Muscle layer of colon (tissue), 2 donors: Measurements from ENCODE around the gene SGPL1.

Experiments
- H3K27ac ChIP-seq: one replicate; pipeline ENCODE4 v1.7.0; 2013; ENCODE audit warnings: low read depth, mild to moderate bottlenecking, low read length, moderate library complexity
- H3K27me3 ChIP-seq, 2 donors: one replicate each; pipeline ENCODE4 v1.7.0; 2013; ENCODE audit warnings: low read length in 2 of 2, mild to moderate bottlenecking in 2 of 2; ENCODE audit not compliant: insufficient read depth in 2 of 2, control insufficient read depth in 1 of 2
- H3K36me3 ChIP-seq: one replicate; pipeline ENCODE4 v1.7.0; 2013; ENCODE audit warnings: mild to moderate bottlenecking, low read length; ENCODE audit not compliant: insufficient read depth
- H3K4me1 ChIP-seq: one replicate; pipeline ENCODE4 v1.7.0; 2013; ENCODE audit warnings: mild to moderate bottlenecking, low read length; ENCODE audit not compliant: insufficient read depth
- H3K4me3 ChIP-seq, 2 donors: one replicate each; pipeline ENCODE4 v1.7.0; 2013; ENCODE audit warnings: low read length in 2 of 2, low read depth in 1 of 2, mild to moderate bottlenecking in 1 of 2, moderate library complexity in 1 of 2
- H3K9ac ChIP-seq: one replicate; pipeline ENCODE4 v1.7.0; 2013; ENCODE audit warnings: low read length
- H3K9me3 ChIP-seq: one replicate; pipeline ENCODE4 v1.7.0; 2013; ENCODE audit warnings: mild to moderate bottlenecking, low read length
- donor health status: abdominal sarcoma.
- donor health status: Adenocarcinoma of cecum.

SGPL1 gene

GRCh38 chr10:70834441-70835151, 18.8 kb downstream of the SGPL1 start:
- Histone ChIP-seq H3K9ac (no peak overlapping the region), H3K36me3 (no peaks in the 10 kb centered on the region), H3K4me1 (peaks cover 5% of the 10 kb centered on the region), H3K9me3 (no peaks in the 10 kb centered on the region), H3K27me3 (no peaks in the 10 kb centered on the region), H3K27ac (no peak overlapping the region), H3K4me3 (no peak overlapping the region)

GRCh38 chr10:70836319-70836718, 20.6 kb downstream of the SGPL1 start:
- H3K4me1 ChIP-seq, result peaks cover 5% of the 10 kb centered on the region
- H3K9me3 ChIP-seq, result no peaks in the 10 kb centered on the region
- H3K27ac ChIP-seq, result no peak overlapping the region
- H3K36me3 ChIP-seq, result no peaks in the 10 kb centered on the region
- H3K27me3 ChIP-seq, result no peaks in the 10 kb centered on the region
- H3K4me3 ChIP-seq, result no peak overlapping the region
- H3K9ac ChIP-seq, result no peak overlapping the region

GRCh38 chr10:70837660-70838059, 21.9 kb downstream of the SGPL1 start:
- Histone ChIP-seq H3K4me1 (peaks cover 5% of the 10 kb centered on the region), H3K9me3 (no peaks in the 10 kb centered on the region), H3K27me3 (no peaks in the 10 kb centered on the region), H3K27ac (no peak overlapping the region), H3K4me3 (no peak overlapping the region), H3K36me3 (no peaks in the 10 kb centered on the region), H3K9ac (no peak overlapping the region)

- H3K27me3 ChIP-seq, result no peaks in the 10 kb centered on the region
- H3K4me1 ChIP-seq, result peaks cover 5% of the 10 kb centered on the region
- no peak overlapping the region for H3K4me3 ChIP-seq
- no peaks in the 10 kb centered on the region for H3K36me3 ChIP-seq
- H3K27ac ChIP-seq, result no peak overlapping the region
- H3K9ac ChIP-seq, result no peak overlapping the region
- H3K9me3 ChIP-seq, result no peaks in the 10 kb centered on the region
Observed at GRCh38 chr10:70838270-70838805, 22.6 kb downstream of the SGPL1 start.

GRCh38 chr10:70840836-70841235, 25.1 kb downstream of the SGPL1 start:
- Histone ChIP-seq H3K27me3 (no peaks in the 10 kb centered on the region), H3K27ac (no peak overlapping the region), H3K9me3 (no peaks in the 10 kb centered on the region), H3K9ac (no peak overlapping the region), H3K4me1 (peaks cover 3% of the 10 kb centered on the region), H3K36me3 (no peaks in the 10 kb centered on the region), H3K4me3 (no peak overlapping the region)

GRCh38 chr10:70843333-70843732, 27.6 kb downstream of the SGPL1 start:
- Histone ChIP-seq H3K27ac (no peak overlapping the region), H3K36me3 (no peaks in the 10 kb centered on the region), H3K9me3 (no peaks in the 10 kb centered on the region), H3K4me3 (no peak overlapping the region), H3K4me1 (no peaks in the 10 kb centered on the region), H3K9ac (no peak overlapping the region), H3K27me3 (no peaks in the 10 kb centered on the region)

- Histone ChIP-seq H3K9me3 (no peaks in the 10 kb centered on the region), H3K36me3 (no peaks in the 10 kb centered on the region), H3K4me1 (no peaks in the 10 kb centered on the region), H3K9ac (no peak overlapping the region), H3K4me3 (no peak overlapping the region), H3K27ac (no peak overlapping the region), H3K27me3 (no peaks in the 10 kb centered on the region)
Observed at GRCh38 chr10:70843776-70844489, 28.2 kb downstream of the SGPL1 start.

- H3K9me3 ChIP-seq, result no peaks in the 10 kb centered on the region
- H3K27ac ChIP-seq, result no peak overlapping the region
Observed at GRCh38 chr10:70845256-70845655, 29.5 kb downstream of the SGPL1 start.

GRCh38 chr10:70845816-70846215, 30.1 kb downstream of the SGPL1 start:
- no peak overlapping the region for H3K27ac ChIP-seq
- no peak overlapping the region for H3K4me3 ChIP-seq
- peaks cover 4% of the 10 kb centered on the region for H3K36me3 ChIP-seq
- no peaks in the 10 kb centered on the region for H3K27me3 ChIP-seq
- H3K9ac ChIP-seq, result no peak overlapping the region
- no peaks in the 10 kb centered on the region for H3K4me1 ChIP-seq
- no peaks in the 10 kb centered on the region for H3K9me3 ChIP-seq

More at GRCh38 chr10:70845256-70845655, 29.5 kb downstream of the SGPL1 start:
- Histone ChIP-seq H3K27me3 (no peaks in the 10 kb centered on the region), H3K36me3 (peaks cover 4% of the 10 kb centered on the region), H3K4me1 (no peaks in the 10 kb centered on the region), H3K9ac (no peak overlapping the region), H3K4me3 (no peak overlapping the region)

- Histone ChIP-seq H3K27me3 (no peaks in the 10 kb centered on the region), H3K36me3 (peaks cover 8% of the 10 kb centered on the region), H3K9me3 (no peaks in the 10 kb centered on the region), H3K27ac (no peak overlapping the region), H3K4me3 (no peak overlapping the region), H3K4me1 (no peaks in the 10 kb centered on the region), H3K9ac (no peak overlapping the region)
Observed at GRCh38 chr10:70846795-70847194, 31.0 kb downstream of the SGPL1 start.

GRCh38 chr10:70847659-70848360, 32.1 kb downstream of the SGPL1 start:
- Histone ChIP-seq H3K27ac (no peak overlapping the region), H3K4me3 (no peak overlapping the region), H3K9ac (no peak overlapping the region), H3K9me3 (no peaks in the 10 kb centered on the region), H3K27me3 (no peaks in the 10 kb centered on the region), H3K4me1 (no peaks in the 10 kb centered on the region), H3K36me3 (peaks cover 18% of the 10 kb centered on the region)
